A549 (cell line): ENCODE data around the gene AEBP1. TPM values are rescaled to one million over a fixed set of nuclear protein-coding genes. Genes with fewer than 3 reads are reported as not detected.

Experiments used
- ATAC-seq, 2 experiments: fragments of 200-7000 bp in 1 of 2; fragments of >200 bp in 1 of 2; cut with Nextera tagmentation in 1 of 2; cut with Tn5 transposase in 1 of 2; 3 replicates each; pipeline versions ENCODE4 v1.8.0 to v1.9.1; 2018 to 2020; ENCODE audit warnings: mild to moderate bottlenecking in 1 of 2, moderate library complexity in 1 of 2
- CTCF ChIA-PET: fragments of 300-600 bp; sonication (Branson Sonifier 250); formaldehyde crosslinking; extraction: SDS; loops from one replicate; lab custom pipeline; 2021; ENCODE audit warnings: antibody characterized with exemption, inconsistent platforms; lab: Yijun Ruan, JAX
- POLR2A ChIA-PET: fragments of 350-600 bp; formaldehyde crosslinking; extraction: SDS; loops from one replicate; lab custom pipeline; 2021; ENCODE audit warnings: antibody characterized with exemption, inconsistent platforms; lab: Yijun Ruan, JAX
- DNase-seq, 2 experiments: peaks; one replicate each; pipeline versions ENCODE4 v3.0.0 to v3.0.0-alpha.2; 2011 to 2016; ENCODE audit warnings: low read depth in 1 of 2, low spot score in 1 of 2
- FAIRE-seq: peaks from 2 replicates; lab custom pipeline; 2011; peaks lifted over from hg19 to GRCh38; lab: Jason Lieb, UNC
- H3K27ac ChIP-seq, 2 experiments: fragments of >200 bp; sonication (Bioruptor Twin); formaldehyde crosslinking; 3 replicates each; pipeline ENCODE4 v1.5.1; 2016 to 2017
- H3K4me1 ChIP-seq: fragments of >200 bp; sonication (Bioruptor Twin); formaldehyde crosslinking; 3 replicates; pipeline ENCODE4 v1.6.1; 2016
- H3K4me2 ChIP-seq: fragments of >200 bp; sonication (Bioruptor Twin); formaldehyde crosslinking; 3 replicates; pipeline ENCODE4 v1.6.1; 2016
- H3K4me3 ChIP-seq: fragments of >200 bp; sonication (Bioruptor Twin); formaldehyde crosslinking; 3 replicates; pipeline ENCODE4 v1.5.1; 2016
- H3K9me3 ChIP-seq: fragments of >200 bp; sonication (Bioruptor Twin); formaldehyde crosslinking; 3 replicates; pipeline ENCODE4 v1.6.1; 2016
- ATOH8 ChIP-seq: fragments of 250-450 bp; sonication (Bioruptor Pico); IDR thresholded peaks from 2 replicates; pipeline ENCODE4 v1.5.0; 2020; ENCODE audit warnings: low read depth, mild to moderate bottlenecking, moderate library complexity
- BCL3 ChIP-seq: fragments of >200 bp; sonication (Bioruptor Twin); formaldehyde crosslinking; IDR thresholded peaks from 3 replicates; pipeline ENCODE4 v1.6.1; 2016
- CBX2 ChIP-seq: fragments of 200-600 bp; sonication (generic); IDR thresholded peaks from 2 replicates; pipeline ENCODE4 v1.6.1; 2016; ENCODE audit warnings: low read depth, mild to moderate bottlenecking, borderline replicate concordance
- CBX8 ChIP-seq: fragments of 200-600 bp; sonication (generic); IDR thresholded peaks from 2 replicates; pipeline ENCODE4 v1.6.1; 2016
- CEBPB ChIP-seq, 2 experiments: fragments of >200 bp in 1 of 2; sonication (Bioruptor Twin) in 1 of 2; formaldehyde crosslinking in 1 of 2; IDR thresholded peaks; 2 replicates each; pipeline ENCODE4 v1.6.1; 2012 to 2016
- EHF ChIP-seq: fragments of 250-450 bp; sonication (Bioruptor Pico); IDR thresholded peaks from 2 replicates; pipeline ENCODE4 v1.5.0; 2020; ENCODE audit warnings: mild to moderate bottlenecking
- EHMT2 ChIP-seq: fragments of 200-600 bp; sonication (generic); IDR thresholded peaks from 2 replicates; pipeline ENCODE4 v1.6.1; 2016; ENCODE audit warnings: antibody characterized with exemption, low read depth, mild to moderate bottlenecking, moderate library complexity
- ELK1 ChIP-seq: fragments of 150-350 bp; IDR thresholded peaks from 2 replicates; pipeline ENCODE4 v1.6.1; 2014; ENCODE audit warnings: low read depth, mild to moderate bottlenecking, low read length
- JUNB ChIP-seq: fragments of >200 bp; sonication (Bioruptor Twin); formaldehyde crosslinking; IDR thresholded peaks from 2 replicates; pipeline ENCODE4 v1.6.1; 2016
- KDM1A ChIP-seq: fragments of 200-600 bp; sonication (generic); IDR thresholded peaks from 2 replicates; pipeline ENCODE4 v1.6.1; 2016; ENCODE audit warnings: low read depth, mild to moderate bottlenecking
- MAFK ChIP-seq: fragments of 450-650 bp; IDR thresholded peaks from 2 replicates; pipeline ENCODE4 v1.6.1; 2014; ENCODE audit not compliant: partially characterized antibody
- PHF8 ChIP-seq: fragments of 200-600 bp; sonication (generic); IDR thresholded peaks from 2 replicates; pipeline ENCODE4 v1.6.1; 2016; ENCODE audit warnings: low read depth, mild to moderate bottlenecking, antibody characterized with exemption, moderate library complexity, borderline replicate concordance
- POLR2AphosphoS2 ChIP-seq: conservative IDR thresholded peaks from 2 replicates; pipeline ENCODE4 v1.6.1; 2012; ENCODE audit warnings: low read length, improper control_type of control experiment, inconsistent platforms
- REST ChIP-seq: fragments of 200-600 bp; sonication (generic); IDR thresholded peaks from 2 replicates; pipeline ENCODE4 v1.6.1; 2016; ENCODE audit warnings: antibody characterized with exemption, mild to moderate bottlenecking, moderate library complexity
- RFX5 ChIP-seq: fragments of 450-650 bp; IDR thresholded peaks from 2 replicates; pipeline ENCODE4 v1.7.1; 2014; ENCODE audit warnings: antibody characterized with exemption, mild to moderate bottlenecking, moderate library complexity
- SMC3 ChIP-seq: fragments of >200 bp; sonication (Bioruptor Twin); formaldehyde crosslinking; IDR thresholded peaks from 3 replicates; pipeline ENCODE4 v1.6.1; 2018; ENCODE audit warnings: inconsistent platforms
- SREBF2 ChIP-seq: fragments of 450-650 bp; IDR thresholded peaks from 2 replicates; pipeline ENCODE4 v1.6.1; 2014; ENCODE audit warnings: mild to moderate bottlenecking, moderate library complexity
- ZNF302 ChIP-seq: fragments of 250-450 bp; sonication (Bioruptor Pico); IDR thresholded peaks from 2 replicates; pipeline ENCODE4 v1.9.0; 2021; ENCODE audit warnings: inconsistent platforms, mild to moderate bottlenecking, moderate library complexity
- WGBS: methylation state at CpG from one replicate; pipeline ENCODE4 v1.1.6; 2017; ENCODE audit errors: missing lambda C conversion rate; 5-methylcytosine and 5-hydroxymethylcytosine counted together
- polyA plus RNA-seq, 4 experiments: library from polyadenylated mRNA; depleted of rRNA in 3 of 4; stranded (reverse); fragments of >200 nt; fragmentation: RNase III in 1 of 4; extraction: RNeasy Plus Mini Kit Qiagen cat#74134 plus additional on column Dnase treatment in 1 of 4; gene quantifications; 2 replicates in 3 of 4; 3 replicates in 1 of 4; pipeline ENCODE4 v1.2.3, GENCODE V29; 2011 to 2017

The AEBP1 gene
- polyA plus RNA-seq, 2 of the 4 experiments (the other 2 are of a cell fraction) = not detected

- peaks cover 16% of the 10 kb centered on the region for H3K4me1 ChIP-seq
- FAIRE-seq (no peak), ATAC-seq (no peak), DNase-seq (no peak)
- TF ChIP-seq RFX5 = no peak
- TF ChIP-seq SREBF2 = no peak
- no peak for TF ChIP-seq ATOH8
- TF ChIP-seq MAFK = no peak
- TF ChIP-seq SMC3 = no peak
- TF ChIP-seq EHMT2 = no peak
- TF ChIP-seq CEBPB (IDR thresholded peaks at IDR 0.05) = no peak
- TF ChIP-seq EHF (CRISPR knock-in tag) = no peak
- no peak for TF ChIP-seq JUNB
- TF ChIP-seq REST = no peak
- TF ChIP-seq KDM1A = no peak
- TF ChIP-seq CBX2 = no peak
- no peak for TF ChIP-seq ZNF302 (CRISPR knock-in tag)
- no peak for TF ChIP-seq CBX8
- no peak for TF ChIP-seq ELK1
- no peak for TF ChIP-seq PHF8
- ChIA-PET POLR2A (interaction anchor here (1.5 kb wide), 1 partner anchor 23 kb away, joined by 4 read pairs; the partner anchor contains the start of gene DBNL), CTCF (interaction anchor here (1.1 to 2.0 kb wide), 6 partner anchors 8 to 128 kb away, joined by 3 to 5 read pairs (median 4); no protein-coding TSS in a partner anchor)
- no peak overlapping the region for H3K4me3 ChIP-seq
- WGBS = 65% methylated on average over 7 of the region's 7 CpGs
- H3K9me3 ChIP-seq = no peaks in the 10 kb centered on the region
- H3K4me2 ChIP-seq = no peak overlapping the region
- H3K27ac ChIP-seq = no peak overlapping the region
These were observed 36.1 kb upstream of the AEBP1 start for GRCh38 chr7:44068054-44068453.

- TF ChIP-seq POLR2AphosphoS2 = 0 out of 2 replicates have a peak, but pooled peaks have one; percentile 26
- no peak for TF ChIP-seq EHF (CRISPR knock-in tag)
- no peak for TF ChIP-seq BCL3
- Histone ChIP-seq H3K27ac (peak overlapping the region in 1 of 2 experiments; percentile 51; a peak in 1 of 6 replicates), H3K4me3 (no peak overlapping the region), H3K4me1 (peaks cover 16% of the 10 kb centered on the region), H3K4me2 (peak overlapping the region; percentile 31; the same call in 1 of the 3 replicates), H3K9me3 (no peaks in the 10 kb centered on the region)
- DNase-seq = no peak
- peak in 1 of 2 experiments; percentile 2; a peak in 1 of 6 replicates for ATAC-seq
- no peak for FAIRE-seq
- ChIA-PET POLR2A (interaction anchor here (1.0 kb wide), 1 partner anchor 124 kb away, joined by 5 read pairs; no protein-coding TSS in a partner anchor), CTCF (interaction anchor here (0.7 to 3.6 kb wide), 19 partner anchors 9 to 488 kb away, joined by 3 to 35 read pairs (median 3); partner anchors contain the start of gene POLD2)
- 63% methylated on average over 9 of the region's 9 CpGs for WGBS
These were observed 32.3 kb upstream of the AEBP1 start for GRCh38 chr7:44071726-44072363.
